GM12874 (cell line): ENCODE measurements around the gene CRACR2B.

Experiments used
- CTCF ChIP-seq: IDR thresholded peaks from 2 replicates; pipeline ENCODE4 v1.5.1; 2011; ENCODE audit warnings: low read depth, mild to moderate bottlenecking, control low read depth, low read length, moderate library complexity; ENCODE audit not compliant: insufficient read depth

Gene CRACR2B

GRCh38 chr11:843086-843734, 15.5 kb downstream of the CRACR2B start:
- peak; percentile 38 for TF ChIP-seq CTCF

- peak; percentile 10; the same call in 1 of the 2 replicates for TF ChIP-seq CTCF
Observed at GRCh38 chr11:843818-844692, 16.3 kb downstream of the CRACR2B start.

- no peak for TF ChIP-seq CTCF
Observed at GRCh38 chr11:844693-845644, 17.2 kb downstream of the CRACR2B start.

DNA sequence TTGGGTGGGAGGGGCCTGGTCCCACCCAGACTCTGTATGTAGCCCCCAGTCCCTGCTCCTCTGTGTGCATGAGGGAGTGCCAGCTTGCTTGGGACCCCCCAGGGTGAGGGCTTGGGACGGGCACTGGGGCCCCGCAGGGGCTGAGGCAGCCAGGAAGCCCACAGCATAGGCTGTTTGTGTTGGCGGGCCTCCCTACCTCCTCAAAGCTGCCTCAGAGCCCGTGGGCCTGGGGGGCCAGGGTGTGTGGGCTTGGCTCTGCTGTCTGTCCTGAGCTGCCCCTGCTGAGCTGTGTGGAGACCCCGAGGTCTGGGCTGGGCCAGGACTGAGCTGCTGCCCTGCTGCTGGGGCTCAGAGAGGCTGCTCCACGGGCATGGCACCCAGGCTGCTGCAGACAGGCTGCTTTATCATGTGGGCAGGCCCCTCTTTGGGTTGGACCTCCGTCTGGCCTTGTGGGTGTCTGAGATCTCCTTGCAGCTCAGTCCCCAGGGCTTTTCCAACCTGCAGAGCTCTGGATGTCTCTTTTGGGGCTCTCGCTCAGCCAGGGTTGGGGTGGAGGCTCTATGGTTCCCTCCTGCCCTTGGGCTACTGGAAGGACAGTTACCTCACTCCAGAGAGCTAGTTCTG, 18.3 kb downstream of the CRACR2B start:
- no peak for TF ChIP-seq CTCF

GRCh38 chr11:846496-847098, 18.9 kb downstream of the CRACR2B start:
- TF ChIP-seq CTCF: no peak

GRCh38 chr11:847876-848275, 20.2 kb downstream of the CRACR2B start:
- no peak for TF ChIP-seq CTCF
